Measurements from ENCODE around the gene OSBPL3. TPM values are rescaled to one million over a fixed set of nuclear protein-coding genes. Genes with fewer than 3 reads are reported as not detected.

Gene OSBPL3
- polyA plus RNA-seq, 3 donors = 2.6 to 9.2 (median 3.7) TPM

DNA sequence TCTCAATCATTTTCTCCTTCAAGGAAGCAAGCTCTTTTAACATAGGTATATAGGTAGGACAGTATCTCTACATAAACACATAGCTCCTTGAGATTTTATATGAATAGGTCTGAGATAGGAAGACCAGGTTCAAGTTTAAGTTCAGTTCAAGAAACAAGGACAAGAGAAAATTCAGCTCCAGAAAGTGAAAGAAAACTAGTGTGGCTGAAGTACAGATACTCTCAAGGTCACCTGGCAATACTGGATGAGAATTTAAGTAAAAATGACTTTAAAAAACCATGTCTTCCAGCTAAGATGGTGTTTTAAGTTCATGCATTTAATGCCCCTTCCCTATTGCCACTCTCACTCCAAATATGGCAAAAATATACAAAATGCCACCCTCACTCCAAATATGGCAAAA lies 91.3 kb downstream of the OSBPL3 start:
- no peaks in the 10 kb centered on the region for H3K9me3 Mint-ChIP-seq

GRCh38 chr7:24885716-24886115 lies 94.3 kb downstream of the OSBPL3 start:
- Histone ChIP-seq H3K9ac (ENCODE audit: insufficient read depth, low read length, poor library complexity, severe bottlenecking) (no peak overlapping the region), H3K4me2 (replicated peaks; ENCODE audit: extremely low read depth, low read length, poor library complexity, severe bottlenecking) (no peak overlapping the region), H3K4me3 (replicated peaks in 1 of 3; ENCODE audit: low read depth in 2 of 3, low read length in 3 of 3) (no peak overlapping the region), H2AFZ (ENCODE audit: insufficient read depth, low read depth, low read length, poor library complexity, severe bottlenecking) (no peak overlapping the region), H3K4me1 (ENCODE audit: control insufficient read depth in 1 of 2, insufficient read depth in 2 of 2, low read length in 2 of 2) (no peaks in the 10 kb centered on the region), H3K27ac (ENCODE audit: low read depth in 1 of 2, low read length in 2 of 2) (no peak overlapping the region), H3K36me3 (replicated peaks in 1 of 2; ENCODE audit: control insufficient read depth in 1 of 2, insufficient read depth in 2 of 2, low read length in 2 of 2) (no peaks in the 10 kb centered on the region), H3K9me3 (replicated peaks in 1 of 2; ENCODE audit: control insufficient read depth in 1 of 2, insufficient read depth in 1 of 2, low read length in 2 of 2) (no peaks in the 10 kb centered on the region), H4K20me1 (ENCODE audit: insufficient read depth, low read length) (no peaks in the 10 kb centered on the region), H3K79me2 (ENCODE audit: insufficient read depth, low read length) (no peaks in the 10 kb centered on the region), H3K27me3 (ENCODE audit: control insufficient read depth in 2 of 2, insufficient read depth in 2 of 2, low read length in 2 of 2) (no peaks in the 10 kb centered on the region)
- no peaks in the 10 kb centered on the region for H3K27me3 Mint-ChIP-seq (ENCODE audit: low read depth in 3 of 3)
- DNase-seq = no peak
- H3K36me3 Mint-ChIP-seq = peaks cover 6 to 19% of the 10 kb centered on the region in 2 donors
- H3K27ac Mint-ChIP-seq = peak overlapping the region in 1 of 7 donors; percentile 32
- TF ChIP-seq CTCF (IDR thresholded peaks at IDR 0.05) = no peak
- H3K9me3 Mint-ChIP-seq = no peaks in the 10 kb centered on the region
- H3K4me1 Mint-ChIP-seq = peaks cover 1% of the 10 kb centered on the region
- no CpG with 5 or more reads among the region's 1 CpG for WGBS (ENCODE audit: insufficient coverage)
- no peak overlapping the region for H3K4me3 Mint-ChIP-seq
- intact Hi-C loops (cut with micrococcal nuclease) = no loop called here

More for the DNA sequence above, 91.3 kb downstream of the OSBPL3 start:
- Histone ChIP-seq H3K27me3 (ENCODE audit: control insufficient read depth in 2 of 2, insufficient read depth in 2 of 2, low read length in 2 of 2) (no peaks in the 10 kb centered on the region), H3K27ac (ENCODE audit: low read depth in 1 of 2, low read length in 2 of 2) (no peak overlapping the region), H3K79me2 (ENCODE audit: insufficient read depth, low read length) (no peaks in the 10 kb centered on the region), H3K4me3 (replicated peaks in 1 of 3; ENCODE audit: low read depth in 2 of 3, low read length in 3 of 3) (no peak overlapping the region), H3K36me3 (replicated peaks in 1 of 2; ENCODE audit: control insufficient read depth in 1 of 2, insufficient read depth in 2 of 2, low read length in 2 of 2) (no peaks in the 10 kb centered on the region), H2AFZ (ENCODE audit: insufficient read depth, low read depth, low read length, poor library complexity, severe bottlenecking) (no peak overlapping the region), H4K20me1 (ENCODE audit: insufficient read depth, low read length) (peaks cover 3% of the 10 kb centered on the region), H3K4me2 (replicated peaks; ENCODE audit: extremely low read depth, low read length, poor library complexity, severe bottlenecking) (no peak overlapping the region), H3K4me1 (ENCODE audit: control insufficient read depth in 1 of 2, insufficient read depth in 2 of 2, low read length in 2 of 2) (no peaks in the 10 kb centered on the region), H3K9me3 (replicated peaks in 1 of 2; ENCODE audit: control insufficient read depth in 1 of 2, insufficient read depth in 1 of 2, low read length in 2 of 2) (no peaks in the 10 kb centered on the region), H3K9ac (ENCODE audit: insufficient read depth, low read length, poor library complexity, severe bottlenecking) (no peak overlapping the region)
- Mint-ChIP-seq H3K27me3 (ENCODE audit: low read depth in 3 of 3) (no peaks in the 10 kb centered on the region), H3K4me3 (no peak overlapping the region), H3K27ac (no peak overlapping the region), H3K4me1 (peaks cover 1% of the 10 kb centered on the region), H3K36me3 (peaks cover 11 to 17% of the 10 kb centered on the region in 2 donors)
- DNase-seq = no peak
- TF ChIP-seq CTCF (IDR thresholded peaks at IDR 0.05) = no peak
- intact Hi-C loops (cut with micrococcal nuclease) = no loop called here
